Ishikawa (cell line): ENCODE results near the gene NT5C2.

Source experiments
- CEBPB ChIP-seq: IDR thresholded peaks from 2 replicates; pipeline ENCODE4 v1.6.1; 2012
- CREB1 ChIP-seq: IDR thresholded peaks from 2 replicates; pipeline ENCODE4 v1.6.1; 2012; ENCODE audit warnings: low read depth
- EGR1 ChIP-seq: IDR thresholded peaks from 2 replicates; pipeline ENCODE4 v1.6.1; 2012
- EP300 ChIP-seq: IDR thresholded peaks from 2 replicates; pipeline ENCODE4 v1.6.1; 2012; ENCODE audit warnings: borderline replicate concordance
- FOXM1 ChIP-seq: IDR thresholded peaks from 2 replicates; pipeline ENCODE4 v1.6.1; 2012; ENCODE audit warnings: low read depth, borderline replicate concordance
- MAX ChIP-seq: IDR thresholded peaks from 2 replicates; pipeline ENCODE4 v1.6.1; 2012
- NFIC ChIP-seq: IDR thresholded peaks from 2 replicates; pipeline ENCODE4 v1.6.1; 2012
- RAD21 ChIP-seq: IDR thresholded peaks from 2 replicates; pipeline ENCODE4 v1.6.1; 2012; ENCODE audit warnings: low read depth
- REST ChIP-seq: IDR thresholded peaks from 2 replicates; pipeline ENCODE4 v1.6.1; 2012; ENCODE audit warnings: low read depth, mild to moderate bottlenecking
- TAF1 ChIP-seq: IDR thresholded peaks from 2 replicates; pipeline ENCODE4 v1.6.1; 2012; ENCODE audit warnings: low read depth, mild to moderate bottlenecking
- TCF12 ChIP-seq: IDR thresholded peaks from 2 replicates; pipeline ENCODE4 v1.6.1; 2012; ENCODE audit warnings: low read depth
- TEAD4 ChIP-seq: IDR thresholded peaks from 2 replicates; pipeline ENCODE4 v1.6.1; 2012
- USF1 ChIP-seq: IDR thresholded peaks from 2 replicates; pipeline ENCODE4 v1.6.1; 2012
- YY1 ChIP-seq: IDR thresholded peaks from 2 replicates; pipeline ENCODE4 v1.6.1; 2012; ENCODE audit warnings: low read depth
- ZBTB7A ChIP-seq: IDR thresholded peaks from 2 replicates; pipeline ENCODE4 v1.6.1; 2012; ENCODE audit warnings: low read depth

The NT5C2 gene

GRCh38 chr10:103083266-103083976 lies 109.7 kb downstream of the NT5C2 start:
- TF ChIP-seq EGR1: no peak
- no peak for TF ChIP-seq YY1
- TF ChIP-seq USF1: no peak
- TF ChIP-seq ZBTB7A: no peak
- no peak for TF ChIP-seq CREB1
- TF ChIP-seq TAF1: no peak
- no peak for TF ChIP-seq NFIC
- no peak for TF ChIP-seq TCF12
- no peak for TF ChIP-seq RAD21
- no peak for TF ChIP-seq EP300

- TF ChIP-seq YY1: no peak
- 0 out of 2 replicates have a peak, but pooled peaks have one; percentile 19 for TF ChIP-seq CEBPB
- no peak for TF ChIP-seq EP300
- TF ChIP-seq EGR1: no peak
- no peak for TF ChIP-seq NFIC
- no peak for TF ChIP-seq TCF12
- TF ChIP-seq FOXM1: no peak
- TF ChIP-seq USF1: no peak
These were observed 110.4 kb downstream of the NT5C2 start for GRCh38 chr10:103082683-103083082.

GRCh38 chr10:103080891-103081581 lies 112.0 kb downstream of the NT5C2 start:
- TF ChIP-seq TCF12 (no peak), RAD21 (no peak), REST (no peak), TEAD4 (no peak), TAF1 (no peak), EP300 (no peak), YY1 (no peak), EGR1 (no peak), NFIC (no peak), ZBTB7A (no peak), CEBPB (no peak)

- no peak for TF ChIP-seq CREB1
- TF ChIP-seq ZBTB7A: no peak
- no peak for TF ChIP-seq EGR1
- no peak for TF ChIP-seq CEBPB
- no peak for TF ChIP-seq EP300
- TF ChIP-seq FOXM1: no peak
These were observed 113.1 kb downstream of the NT5C2 start for GRCh38 chr10:103079946-103080345.

GRCh38 chr10:103079100-103079499 lies 114.0 kb downstream of the NT5C2 start:
- TF ChIP-seq EP300: no peak

- TF ChIP-seq MAX (no peak), NFIC (no peak), FOXM1 (no peak), TAF1 (no peak), RAD21 (no peak), EGR1 (no peak), REST (no peak), ZBTB7A (no peak), EP300 (no peak), TCF12 (no peak), CEBPB (no peak), TEAD4 (no peak), CREB1 (no peak)
These were observed 114.4 kb downstream of the NT5C2 start for GRCh38 chr10:103078676-103079075.

- TF ChIP-seq USF1 (no peak), FOXM1 (no peak), YY1 (no peak), CEBPB (no peak), MAX (no peak), TAF1 (no peak), EP300 (no peak), EGR1 (no peak), REST (no peak), ZBTB7A (no peak), TCF12 (no peak), CREB1 (no peak)
These were observed 114.8 kb downstream of the NT5C2 start for GRCh38 chr10:103078309-103078615.
